GM19452 (cell line): Measurements from ENCODE around the gene CDH4.

ENCODE experiments used
- ATAC-seq: cut with Tn5 transposase; IDR thresholded peaks from one replicate; pipeline ENCODE4 v1.9.1; 2021; ENCODE audit not compliant: unreplicated experiment

Gene CDH4

GRCh38 chr20:61528591-61528990, 276.5 kb downstream of the CDH4 start:
- no peak for ATAC-seq

GRCh38 chr20:61529354-61529753, 277.3 kb downstream of the CDH4 start:
- ATAC-seq, result no peak

- no peak for ATAC-seq
Measured at GRCh38 chr20:61531553-61532345, 279.7 kb downstream of the CDH4 start.

- ATAC-seq, result no peak
Measured at GRCh38 chr20:61532736-61533135, 280.7 kb downstream of the CDH4 start.

GRCh38 chr20:61533231-61533631, 281.2 kb downstream of the CDH4 start:
- ATAC-seq, result no peak

GRCh38 chr20:61534346-61534745, 282.3 kb downstream of the CDH4 start:
- ATAC-seq, result no peak

- ATAC-seq, result no peak
Measured at GRCh38 chr20:61535091-61535490, 283.0 kb downstream of the CDH4 start.

GRCh38 chr20:61535536-61535935, 283.5 kb downstream of the CDH4 start:
- ATAC-seq, result no peak

- ATAC-seq, result no peak
Measured at GRCh38 chr20:61535956-61536355, 283.9 kb downstream of the CDH4 start.

- no peak for ATAC-seq
Measured at GRCh38 chr20:61536671-61537070, 284.6 kb downstream of the CDH4 start.

- no peak for ATAC-seq
Measured at GRCh38 chr20:61537239-61538182, 285.4 kb downstream of the CDH4 start.

- ATAC-seq, result no peak
Measured at GRCh38 chr20:61538183-61538942, 286.3 kb downstream of the CDH4 start.

GRCh38 chr20:61538943-61539265, 286.8 kb downstream of the CDH4 start:
- no peak for ATAC-seq

- ATAC-seq, result no peak
Measured at GRCh38 chr20:61539706-61540360, 287.8 kb downstream of the CDH4 start.

GRCh38 chr20:61541537-61541936, 289.5 kb downstream of the CDH4 start:
- no peak for ATAC-seq

GRCh38 chr20:61543086-61543485, 291.0 kb downstream of the CDH4 start:
- ATAC-seq, result no peak

GRCh38 chr20:61543931-61544745, 292.1 kb downstream of the CDH4 start:
- no peak for ATAC-seq

GRCh38 chr20:61544910-61545889, 293.1 kb downstream of the CDH4 start:
- ATAC-seq, result no peak

GRCh38 chr20:61546641-61547040, 294.6 kb downstream of the CDH4 start:
- no peak for ATAC-seq
